Small intestine (tissue), 7 donors: ENCODE results near the gene STK24. TPM values are rescaled to one million over a fixed set of nuclear protein-coding genes. Genes with fewer than 3 reads are reported as not detected.

Experiments used
- DNase-seq, 2 donors: peaks; one replicate each; pipeline versions ENCODE4 v3.0.0 to v3.0.0-alpha.2; 2013
- FAIRE-seq: peaks from 2 replicates; lab custom pipeline; 2012; peaks lifted over from hg19 to GRCh38; lab: Jason Lieb, UNC
- H3K27ac ChIP-seq, 3 donors: one replicate each; pipeline ENCODE4 v1.5.1; 2013; ENCODE audit warnings: low read length in 2 of 3, mild to moderate bottlenecking in 2 of 3, control low read depth in 1 of 3, inconsistent platforms in 1 of 3, low read depth in 1 of 3, moderate library complexity in 1 of 3
- H3K27me3 ChIP-seq, 3 donors: one replicate each; pipeline ENCODE4 v1.6.1; 2013; ENCODE audit warnings: low read length in 3 of 3, inconsistent platforms in 1 of 3; ENCODE audit not compliant: control insufficient read depth in 3 of 3, insufficient read depth in 3 of 3
- H3K36me3 ChIP-seq, 3 donors: one replicate each; pipeline ENCODE4 v1.6.1; 2013; ENCODE audit warnings: low read length in 3 of 3, inconsistent platforms in 1 of 3, low read depth in 1 of 3, mild to moderate bottlenecking in 1 of 3, moderate library complexity in 1 of 3; ENCODE audit not compliant: control insufficient read depth in 3 of 3, insufficient read depth in 2 of 3
- H3K4me1 ChIP-seq, 3 donors: one replicate each; pipeline ENCODE4 v1.6.1; 2013; ENCODE audit warnings: low read length in 2 of 3, inconsistent platforms in 1 of 3, low read depth in 1 of 3, mild to moderate bottlenecking in 1 of 3, moderate library complexity in 1 of 3; ENCODE audit not compliant: control insufficient read depth in 3 of 3, insufficient read depth in 2 of 3
- H3K4me3 ChIP-seq, 3 donors: one replicate each; pipeline ENCODE4 v1.5.1; 2013; ENCODE audit warnings: low read length in 3 of 3, control low read depth in 1 of 3, inconsistent platforms in 1 of 3, low read depth in 1 of 3, mild to moderate bottlenecking in 1 of 3, moderate library complexity in 1 of 3
- H3K9me3 ChIP-seq, 2 donors: one replicate each; pipeline ENCODE4 v1.6.1; 2013; ENCODE audit warnings: low read depth in 1 of 2, low read length in 1 of 2; ENCODE audit not compliant: control insufficient read depth in 2 of 2, insufficient read depth in 1 of 2
- WGBS, 3 donors: extraction: QIAGEN DNeasy Blood & Tissue Kit; methylation state at CpG; one replicate each; pipeline ENCODE4 v1.1.7; 2013; 5-methylcytosine and 5-hydroxymethylcytosine counted together
- polyA plus RNA-seq, 4 donors: library from polyadenylated mRNA; stranded (reverse) in 3 of 4; unstranded in 1 of 4; fragments of 200-250 nt in 3 of 4; fragments of 120-200 nt in 1 of 4; gene quantifications; one replicate each; pipeline versions ENCODE4 v1.2.1 to v1.2.3, GENCODE V29; 2013
- donor health status: healthy with polysubstance abuse.
- donor health status: control.
- donor health status: control.
- donor health status: Bipolar disorder and iron deficiency.
- donor health status: healthy.

STK24 gene
- polyA plus RNA-seq, 4 donors = 71.4 to 119 (median 115) TPM

DNA sequence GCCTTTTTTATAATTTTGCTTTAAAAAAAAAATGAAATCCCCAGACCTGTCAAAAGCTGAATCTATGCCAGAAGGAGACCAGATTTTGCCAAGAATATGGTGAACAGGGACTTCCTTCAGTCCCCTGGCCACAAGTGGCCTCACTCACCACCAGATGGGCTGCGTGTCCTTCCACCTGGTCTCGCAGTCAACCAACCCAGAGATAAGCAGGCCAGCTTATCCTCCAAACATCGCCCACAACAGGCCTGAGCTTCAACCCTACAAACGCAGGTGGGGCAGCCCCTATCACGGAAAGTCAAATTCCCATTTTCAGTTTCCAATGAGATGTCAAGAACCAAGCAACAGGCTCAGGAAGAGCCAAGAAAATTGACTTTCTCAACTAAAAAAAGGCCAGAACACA lies 30.5 kb downstream of the STK24 start:
- peaks cover 25 to 39% (median 26%) of the 10 kb centered on the region in 3 donors for H3K4me1 ChIP-seq
- no peak overlapping the region for H3K27ac ChIP-seq
- 67 to 74% (median 71%) methylated on average over 5 of the region's 5 CpGs for WGBS, 3 donors
- no peak overlapping the region for H3K4me3 ChIP-seq
- DNase-seq (no peak), FAIRE-seq (no peak)
- peaks cover 0 to 7% of the 10 kb centered on the region in 2 donors for H3K9me3 ChIP-seq
- H3K36me3 ChIP-seq = peaks cover 0 to 20% (median 1%) of the 10 kb centered on the region in 3 donors
- H3K27me3 ChIP-seq = no peaks in the 10 kb centered on the region

DNA sequence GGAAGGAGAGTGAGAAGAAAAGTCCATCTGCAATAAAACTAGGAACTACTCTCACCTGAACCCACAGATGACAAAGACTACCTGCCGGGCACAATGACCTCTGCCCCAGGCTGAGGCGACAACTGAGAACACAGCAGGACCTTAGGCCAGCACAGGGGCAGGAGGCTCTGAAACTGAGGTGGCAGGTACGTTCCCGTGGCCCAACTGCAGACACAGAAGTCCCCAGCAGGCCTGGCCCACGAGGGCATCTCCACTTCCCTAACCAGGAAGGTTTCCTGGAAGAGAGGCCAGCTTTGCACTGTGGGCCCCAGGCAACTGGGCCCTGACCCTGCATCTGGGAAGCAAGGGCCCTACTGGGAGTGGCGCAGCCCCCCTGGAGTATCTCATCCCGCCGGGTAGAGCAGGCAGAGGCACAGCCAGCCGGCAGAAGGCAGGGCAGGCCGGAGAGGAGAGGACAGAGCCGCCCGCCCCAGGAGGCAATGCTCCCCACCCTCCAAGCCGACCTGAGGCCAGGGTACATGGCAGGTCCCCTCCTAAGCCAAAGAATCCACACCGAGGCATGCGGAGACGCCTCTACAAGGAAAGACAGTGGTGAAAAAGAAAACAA lies 32.7 kb downstream of the STK24 start:
- Histone ChIP-seq H3K4me1 (peaks cover 22 to 41% (median 26%) of the 10 kb centered on the region in 3 donors), H3K36me3 (peaks cover 0 to 15% (median 0%) of the 10 kb centered on the region in 3 donors), H3K27me3 (no peaks in the 10 kb centered on the region), H3K9me3 (peaks cover 0 to 2% of the 10 kb centered on the region in 2 donors), H3K4me3 (no peak overlapping the region), H3K27ac (peak overlapping the region; percentile 60 to 64 (median 63))
- DNase-seq (peak; percentile 59 to 82), FAIRE-seq (no peak)
- 52 to 68% (median 67%) methylated on average over 16 of the region's 16 CpGs for WGBS, 3 donors

- H3K9me3 ChIP-seq = no peaks in the 10 kb centered on the region
- peaks cover 26 to 40% (median 30%) of the 10 kb centered on the region in 3 donors for H3K4me1 ChIP-seq
- no peak for FAIRE-seq
- peak overlapping the region; percentile 60 to 83 (median 63) for H3K27ac ChIP-seq
- no peak overlapping the region for H3K4me3 ChIP-seq
- DNase-seq = no peak
- peaks cover 0 to 18% (median 0%) of the 10 kb centered on the region in 3 donors for H3K36me3 ChIP-seq
- H3K27me3 ChIP-seq = no peaks in the 10 kb centered on the region
- WGBS, 3 donors = 75 to 82% (median 77%) methylated on average over 25 of the region's 25 CpGs
These were observed 33.4 kb downstream of the STK24 start for GRCh38 chr13:98543378-98544103.

DNA sequence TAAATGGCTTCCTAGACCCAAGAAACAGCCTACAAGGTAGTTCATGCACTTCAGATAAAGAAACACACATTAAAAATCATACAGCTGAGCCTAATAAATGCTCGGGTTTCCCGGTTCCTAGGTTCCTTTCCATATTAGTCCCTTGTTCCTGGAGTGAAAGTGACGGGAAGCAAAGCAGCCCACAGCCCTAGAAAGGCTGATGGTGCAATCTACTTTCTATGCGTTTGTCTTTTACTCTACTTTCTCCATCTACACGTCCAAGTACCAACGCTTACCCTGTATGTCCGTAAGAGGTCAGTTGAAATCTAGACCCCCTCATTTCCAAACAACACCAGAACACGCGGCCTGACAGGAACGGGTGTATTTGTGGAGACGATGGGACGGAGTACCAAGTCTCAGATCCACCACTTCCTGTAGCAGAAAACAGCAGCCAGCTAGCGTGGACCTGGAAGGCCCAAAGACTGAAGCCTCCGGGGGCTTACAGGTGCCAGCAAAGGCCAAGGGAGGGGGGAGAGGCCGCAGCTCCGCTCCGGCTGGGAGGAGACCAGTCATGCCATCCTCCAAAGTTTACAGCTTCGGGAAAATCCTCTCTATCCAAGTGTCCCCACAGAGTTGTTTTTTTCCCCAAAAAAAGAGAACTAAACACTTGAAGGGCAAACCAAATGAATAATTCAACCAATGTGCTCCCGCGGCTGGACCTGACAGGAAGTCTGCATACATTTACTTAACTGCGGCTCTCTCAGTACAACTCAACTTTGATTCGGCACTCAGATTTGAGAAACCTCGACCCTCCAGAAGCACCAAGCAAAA lies 34.1 kb downstream of the STK24 start:
- Histone ChIP-seq H3K27me3 (no peaks in the 10 kb centered on the region), H3K9me3 (no peaks in the 10 kb centered on the region), H3K36me3 (peaks cover 0 to 19% (median 0%) of the 10 kb centered on the region in 3 donors), H3K4me3 (no peak overlapping the region), H3K4me1 (peaks cover 24 to 42% (median 30%) of the 10 kb centered on the region in 3 donors), H3K27ac (peak overlapping the region; percentile 73 to 83 (median 81))
- no peak for FAIRE-seq
- DNase-seq = no peak
- 51 to 80% (median 69%) methylated on average over 22 to 23 of the region's 23 CpGs for WGBS, 3 donors

DNA sequence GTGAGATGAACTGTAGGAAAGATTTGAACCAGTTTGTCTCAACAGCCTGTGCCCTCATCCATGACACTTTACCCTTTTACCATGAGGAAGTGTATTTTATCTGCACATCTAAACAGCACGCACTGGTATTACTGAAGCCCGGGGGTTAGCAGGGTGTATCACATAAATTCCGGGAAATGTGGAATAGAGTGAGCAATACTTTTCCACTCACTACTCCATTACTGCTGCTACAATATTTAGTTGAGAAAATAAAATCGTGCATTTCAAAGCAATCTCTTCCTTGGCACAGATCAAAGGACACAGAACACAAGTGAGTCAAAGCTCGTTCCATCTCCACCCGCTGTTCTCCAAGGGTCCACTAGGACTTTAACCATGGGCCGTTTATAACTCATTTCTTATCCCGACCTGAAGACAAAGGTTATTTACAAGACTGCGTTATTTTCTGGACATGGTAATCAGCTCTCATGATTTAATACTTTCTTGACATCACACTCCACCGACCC lies 35.2 kb downstream of the STK24 start:
- Histone ChIP-seq H3K4me1 (peaks cover 29 to 52% (median 32%) of the 10 kb centered on the region in 3 donors), H3K4me3 (no peak overlapping the region)

DNA sequence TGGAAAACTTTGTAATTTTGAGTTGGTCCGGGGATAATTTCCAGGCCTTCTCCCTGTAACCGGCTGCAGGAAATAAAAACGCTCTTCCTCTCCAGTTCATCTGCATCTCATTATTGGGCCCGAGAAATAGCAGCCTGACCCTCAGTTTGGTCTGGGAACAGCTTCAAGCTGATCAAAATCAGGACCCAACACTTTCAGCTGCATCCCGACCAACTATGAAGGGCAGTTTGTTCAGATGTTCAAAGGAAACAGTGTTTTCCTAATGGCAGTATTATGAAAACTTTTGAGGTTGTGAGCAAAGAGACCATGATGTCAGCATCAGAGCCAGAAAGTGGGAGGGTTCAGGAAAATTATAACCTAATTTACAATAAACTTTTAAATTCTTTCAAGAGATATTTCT lies 35.7 kb downstream of the STK24 start:
- WGBS, 3 donors = 66 to 71% (median 69%) methylated on average over 5 of the region's 5 CpGs

More for the DNA sequence above, 35.2 kb downstream of the STK24 start:
- Histone ChIP-seq H3K27me3 (no peaks in the 10 kb centered on the region), H3K9me3 (no peaks in the 10 kb centered on the region), H3K36me3 (peaks cover 0 to 23% (median 0%) of the 10 kb centered on the region in 3 donors), H3K27ac (peak overlapping the region; percentile 73 to 83 (median 81))
- 18 to 54% (median 38%) methylated on average over 10 of the region's 10 CpGs for WGBS, 3 donors
- peak; percentile 57 for FAIRE-seq
- peak; percentile 83 to 94 for DNase-seq

DNA sequence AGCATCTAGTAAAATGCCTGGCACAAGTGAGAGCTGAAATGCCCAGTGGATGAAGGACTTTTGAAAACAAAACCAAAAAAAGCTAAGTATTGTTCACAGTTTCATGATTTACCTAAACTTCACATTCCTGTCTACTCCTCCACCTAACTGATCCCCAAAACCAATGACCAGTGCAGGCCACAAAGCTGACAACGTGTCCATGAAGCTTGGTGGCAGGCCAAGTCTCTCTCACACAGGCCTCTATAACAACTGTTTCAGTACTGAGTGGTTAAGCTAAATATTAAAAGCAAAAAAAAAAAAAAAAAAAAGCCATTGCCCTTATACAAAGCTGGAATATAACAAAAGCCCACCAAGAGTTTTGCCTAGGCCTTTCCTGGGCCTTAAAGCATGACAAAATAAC lies 36.4 kb downstream of the STK24 start:
- Histone ChIP-seq H3K27me3 (no peaks in the 10 kb centered on the region), H3K9me3 (no peaks in the 10 kb centered on the region), H3K27ac (peak overlapping the region in 2 of 3 donors; percentile 63 to 73), H3K4me1 (peaks cover 35 to 65% (median 44%) of the 10 kb centered on the region in 3 donors), H3K36me3 (peaks cover 0 to 27% (median 0%) of the 10 kb centered on the region in 3 donors), H3K4me3 (no peak overlapping the region)
- no peak for DNase-seq
- WGBS, 3 donors = 40 to 57% (median 42%) methylated on average over 1 of the region's 1 CpG
- no peak for FAIRE-seq

More for the DNA sequence above, 35.7 kb downstream of the STK24 start:
- no peak overlapping the region for H3K4me3 ChIP-seq
- peaks cover 0 to 27% (median 0%) of the 10 kb centered on the region in 3 donors for H3K36me3 ChIP-seq
- peaks cover 32 to 58% (median 37%) of the 10 kb centered on the region in 3 donors for H3K4me1 ChIP-seq
- H3K27me3 ChIP-seq = no peaks in the 10 kb centered on the region
- H3K9me3 ChIP-seq = no peaks in the 10 kb centered on the region
- DNase-seq = no peak
- no peak for FAIRE-seq
- H3K27ac ChIP-seq = peak overlapping the region; percentile 30 to 73 (median 35)

- Histone ChIP-seq H3K27ac (peak overlapping the region in 1 of 3 donors; percentile 3), H3K4me3 (no peak overlapping the region), H3K36me3 (peaks cover 0 to 30% (median 0%) of the 10 kb centered on the region in 3 donors), H3K9me3 (no peaks in the 10 kb centered on the region), H3K27me3 (no peaks in the 10 kb centered on the region), H3K4me1 (peaks cover 35 to 71% (median 48%) of the 10 kb centered on the region in 3 donors)
- FAIRE-seq (no peak), DNase-seq (no peak)
- WGBS, 3 donors = 66 to 86% (median 80%) methylated on average over 7 of the region's 7 CpGs
These were observed 37.2 kb downstream of the STK24 start for GRCh38 chr13:98539666-98540065.
